KMS-11 (cell line): Measurements from ENCODE around the gene UBFD1.
"Not testable (repeated sequence)": the region's sequence is repeated elsewhere in the genome, so short reads cannot be mapped to it uniquely, and the experiment has no call there.

Experiments
- H2AFZ ChIP-seq: fragments of 200-600 bp; sonication (generic); 2 replicates; pipeline ENCODE4 v1.6.1; 2016; ENCODE audit warnings: antibody characterized with exemption, mixed run types, low read depth
- H3K27ac ChIP-seq: fragments of 200-600 bp; sonication (generic); 2 replicates; pipeline ENCODE4 v1.6.1; 2016; ENCODE audit warnings: mild to moderate bottlenecking, mixed run types
- H3K27me3 ChIP-seq: fragments of 200-600 bp; sonication (generic); 2 replicates; pipeline ENCODE4 v1.6.1; 2017; ENCODE audit warnings: mild to moderate bottlenecking, low read depth, mixed run types, moderate library complexity; ENCODE audit not compliant: insufficient read depth
- H3K36me3 ChIP-seq: fragments of 200-600 bp; sonication (generic); 2 replicates; pipeline ENCODE4 v1.6.1; 2017; ENCODE audit warnings: mild to moderate bottlenecking, mixed run types; ENCODE audit not compliant: insufficient read depth
- H3K4me1 ChIP-seq: fragments of 200-600 bp; sonication (generic); 2 replicates; pipeline ENCODE4 v1.6.1; 2016; ENCODE audit warnings: mild to moderate bottlenecking, low read depth, mixed run types; ENCODE audit not compliant: poor library complexity, severe bottlenecking
- H3K4me2 ChIP-seq: fragments of 200-600 bp; sonication (generic); 2 replicates; pipeline ENCODE4 v1.7.0; 2016; ENCODE audit warnings: mild to moderate bottlenecking, mixed run types
- H3K4me3 ChIP-seq: fragments of 200-600 bp; sonication (generic); IDR thresholded peaks from 2 replicates; pipeline ENCODE4 v1.6.1; 2017; ENCODE audit warnings: low read depth, low read length, mixed read lengths; ENCODE audit not compliant: insufficient read depth
- H3K79me2 ChIP-seq: fragments of 200-600 bp; sonication (generic); 2 replicates; pipeline ENCODE4 v1.6.1; 2016; ENCODE audit warnings: low read depth, mixed run types; ENCODE audit not compliant: insufficient read depth
- H3K9ac ChIP-seq: fragments of 200-600 bp; sonication (generic); 2 replicates; pipeline ENCODE4 v1.6.1; 2016; ENCODE audit warnings: mild to moderate bottlenecking, mixed run types
- H4K20me1 ChIP-seq: fragments of 200-600 bp; sonication (generic); 2 replicates; pipeline ENCODE4 v1.6.1; 2016; ENCODE audit warnings: mild to moderate bottlenecking, mixed run types; ENCODE audit not compliant: insufficient read depth
- CTCF ChIP-seq: fragments of 200-600 bp; sonication (generic); conservative IDR thresholded peaks from 2 replicates; pipeline ENCODE4 v1.6.1; 2017; ENCODE audit warnings: low read depth, mild to moderate bottlenecking, antibody characterized with exemption, low read length, moderate library complexity, mixed read lengths

UBFD1 gene

GRCh38 chr16:23607726-23608125, 50.2 kb downstream of the UBFD1 start:
- Histone ChIP-seq H3K27ac (no peak overlapping the region), H3K36me3 (no peaks in the 10 kb centered on the region)

DNA sequence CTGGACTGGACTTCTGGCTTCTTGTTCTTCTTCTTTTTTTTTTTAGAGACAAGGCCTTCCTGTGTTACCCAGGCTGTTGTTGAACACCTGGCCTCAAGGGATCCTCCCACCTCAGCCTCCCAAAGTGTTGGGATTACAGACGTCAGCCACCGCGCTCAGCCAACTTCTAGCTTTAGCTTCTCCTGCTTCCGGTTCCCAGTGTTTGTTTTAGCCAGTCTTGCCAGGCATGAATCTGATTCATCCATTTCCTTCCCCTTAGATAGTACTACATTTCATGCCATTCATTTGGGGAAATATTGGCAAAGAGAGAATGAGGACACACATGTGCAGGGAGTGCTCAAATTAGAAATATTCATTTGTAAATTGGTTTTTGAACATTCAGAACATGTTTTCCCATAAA, 50.7 kb downstream of the UBFD1 start:
- H3K27ac ChIP-seq: no peak overlapping the region
- H3K4me2 ChIP-seq: no peak overlapping the region
- TF ChIP-seq CTCF: no peak
- H3K4me1 ChIP-seq: no peaks in the 10 kb centered on the region
- no peak overlapping the region for H2AFZ ChIP-seq
- H3K27me3 ChIP-seq: no peaks in the 10 kb centered on the region
- no peak overlapping the region for H3K9ac ChIP-seq
- H4K20me1 ChIP-seq: no peaks in the 10 kb centered on the region
- no peak overlapping the region for H3K4me3 ChIP-seq
- H3K36me3 ChIP-seq: no peaks in the 10 kb centered on the region
- no peaks in the 10 kb centered on the region for H3K79me2 ChIP-seq

More at GRCh38 chr16:23607726-23608125, 50.2 kb downstream of the UBFD1 start:
- Histone ChIP-seq H3K4me3 (no peak overlapping the region), H2AFZ (no peak overlapping the region), H3K79me2 (no peaks in the 10 kb centered on the region), H3K27me3 (no peaks in the 10 kb centered on the region), H3K9ac (no peak overlapping the region), H3K4me1 (no peaks in the 10 kb centered on the region), H3K4me2 (no peak overlapping the region), H4K20me1 (no peaks in the 10 kb centered on the region)
- no peak for TF ChIP-seq CTCF

- Histone ChIP-seq H3K4me1 (no peaks in the 10 kb centered on the region), H3K4me2 (no peak overlapping the region), H3K4me3 (no peak overlapping the region), H3K79me2 (no peaks in the 10 kb centered on the region), H2AFZ (no peak overlapping the region), H3K27ac (no peak overlapping the region), H3K27me3 (no peaks in the 10 kb centered on the region), H3K36me3 (no peaks in the 10 kb centered on the region), H3K9ac (no peak overlapping the region), H4K20me1 (no peaks in the 10 kb centered on the region)
- TF ChIP-seq CTCF: no peak
Measured at GRCh38 chr16:23609929-23610328, 52.4 kb downstream of the UBFD1 start.

DNA sequence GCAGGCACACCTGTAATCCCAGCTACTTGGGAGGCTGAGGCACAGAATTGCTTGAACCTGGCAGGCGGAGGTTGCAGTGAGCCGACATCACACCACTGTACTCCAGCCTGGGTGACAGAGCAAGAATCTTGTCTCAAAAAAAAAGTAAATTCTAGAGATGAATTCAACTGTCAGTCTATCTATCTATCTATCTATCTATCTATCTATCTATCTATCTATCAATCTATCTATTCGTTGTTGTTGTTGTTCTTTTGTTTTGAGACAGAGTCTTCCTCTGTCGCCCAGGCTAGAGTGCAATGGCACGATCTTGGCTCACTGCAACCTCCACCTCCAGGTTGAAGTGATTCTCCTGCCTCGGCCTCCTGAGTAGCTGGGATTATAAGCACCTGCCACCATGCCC, 53.4 kb downstream of the UBFD1 start:
- H3K27me3 ChIP-seq, H3K27ac ChIP-seq, H3K4me2 ChIP-seq, H3K4me3 ChIP-seq, H3K79me2 ChIP-seq, H3K36me3 ChIP-seq, H3K4me1 ChIP-seq, H3K9ac ChIP-seq, H4K20me1 ChIP-seq, H2AFZ ChIP-seq: not testable (repeated sequence)

GRCh38 chr16:23611936-23612335, 54.4 kb downstream of the UBFD1 start:
- H3K4me1 ChIP-seq: no peaks in the 10 kb centered on the region
- no peaks in the 10 kb centered on the region for H4K20me1 ChIP-seq
- TF ChIP-seq CTCF: no peak
- H2AFZ ChIP-seq: no peak overlapping the region
- no peaks in the 10 kb centered on the region for H3K79me2 ChIP-seq
- no peak overlapping the region for H3K9ac ChIP-seq
- H3K4me3 ChIP-seq: no peak overlapping the region
- no peak overlapping the region for H3K27ac ChIP-seq
- H3K36me3 ChIP-seq: no peaks in the 10 kb centered on the region
- H3K4me2 ChIP-seq: no peak overlapping the region
- no peaks in the 10 kb centered on the region for H3K27me3 ChIP-seq
